SK-N-SH (cell line): ENCODE data around the gene NKD1. TPM values are rescaled to one million over a fixed set of nuclear protein-coding genes. Genes with fewer than 3 reads are reported as not detected.

Source experiments
- CTCF ChIA-PET: fragments of 300-600, 350-600 bp; formaldehyde crosslinking; extraction: SDS; loops from one replicate; lab custom pipeline; 2021; lab: Yijun Ruan, JAX
- POLR2A ChIA-PET: fragments of 350-600 bp; sonication (Branson Sonifier 250); formaldehyde crosslinking; extraction: SDS; loops from one replicate; lab custom pipeline; 2020; ENCODE audit warnings: antibody characterized with exemption, inconsistent platforms; lab: Yijun Ruan, JAX
- DNase-seq: peaks from one replicate; pipeline ENCODE4 v3.0.0; 2012
- H2AFZ ChIP-seq: fragments of 200-600 bp; sonication (generic); 2 replicates; pipeline ENCODE4 v1.8.1; 2016; ENCODE audit warnings: antibody characterized with exemption, mild to moderate bottlenecking, low read depth
- H3F3A ChIP-seq: fragments of 200-600 bp; sonication (generic); replicated peaks from 2 replicates; pipeline ENCODE3; 2016; ENCODE audit warnings: antibody characterized with exemption, mild to moderate bottlenecking; ENCODE audit not compliant: insufficient read depth
- H3K27ac ChIP-seq, 2 experiments: fragments of 200-500 bp in 1 of 2; fragments of 200-600 bp in 1 of 2; sonication (Bioruptor generic) in 1 of 2; sonication (generic), shearing (Covaris generic) in 1 of 2; 2 replicates each; pipeline versions ENCODE4 v1.5.1 to v1.6.1; 2014 to 2016; ENCODE audit warnings: low read depth in 2 of 2, inconsistent platforms in 1 of 2, low read length in 1 of 2, mild to moderate bottlenecking in 1 of 2, mixed read lengths in 1 of 2
- H3K27me3 ChIP-seq: fragments of 200-600 bp; sonication (generic), shearing (Covaris generic); 2 replicates; pipeline ENCODE4 v1.6.1; 2016; ENCODE audit warnings: mixed run types; ENCODE audit not compliant: insufficient read depth
- H3K36me3 ChIP-seq, 2 experiments: fragments of 200-500 bp in 1 of 2; fragments of 200-600 bp in 1 of 2; sonication (Bioruptor generic) in 1 of 2; sonication (generic) in 1 of 2; replicated peaks in 1 of 2; 2 replicates each; pipeline versions ENCODE3 to v1.5.1; 2014 to 2016; ENCODE audit warnings: low read length in 1 of 2, mild to moderate bottlenecking in 1 of 2; ENCODE audit not compliant: insufficient read depth in 2 of 2, control insufficient read depth in 1 of 2
- H3K4me1 ChIP-seq, 2 experiments: fragments of 200-500 bp in 1 of 2; fragments of 200-600 bp in 1 of 2; sonication (Bioruptor generic) in 1 of 2; sonication (generic), shearing (Covaris generic) in 1 of 2; 2 replicates each; pipeline versions ENCODE4 v1.5.1 to v1.6.1; 2014 to 2016; ENCODE audit warnings: low read depth in 1 of 2, low read length in 1 of 2, mixed run types in 1 of 2; ENCODE audit not compliant: insufficient read depth in 2 of 2, control insufficient read depth in 1 of 2
- H3K4me2 ChIP-seq: fragments of 200-600 bp; sonication (generic), shearing (Covaris generic); 2 replicates; pipeline ENCODE4 v1.6.1; 2017; ENCODE audit warnings: mixed run types
- H3K4me3 ChIP-seq, 2 experiments: fragments of 200-500 bp in 1 of 2; fragments of 200-600 bp in 1 of 2; sonication (Bioruptor generic) in 1 of 2; sonication (generic), shearing (Covaris generic) in 1 of 2; 2 replicates each; pipeline versions ENCODE4 v1.5.1 to v1.8.1; 2014 to 2016; ENCODE audit warnings: low read depth in 2 of 2, inconsistent platforms in 1 of 2, low read length in 1 of 2, mild to moderate bottlenecking in 1 of 2, mixed read lengths in 1 of 2, moderate library complexity in 1 of 2
- H3K79me2 ChIP-seq: fragments of 200-600 bp; sonication (generic); 2 replicates; pipeline ENCODE4 v1.8.1; 2017; ENCODE audit warnings: mild to moderate bottlenecking; ENCODE audit not compliant: insufficient read depth
- H3K9ac ChIP-seq: fragments of 200-600 bp; sonication (generic); 2 replicates; pipeline ENCODE4 v1.6.1; 2017; ENCODE audit warnings: mixed run types
- H3K9me2 ChIP-seq: fragments of 200-600 bp; sonication (generic); 2 replicates; pipeline ENCODE4 v1.6.1; 2017; ENCODE audit warnings: mixed run types
- H3K9me3 ChIP-seq: fragments of 200-600 bp; sonication (generic); 2 replicates; pipeline ENCODE4 v1.6.1; 2017; ENCODE audit warnings: mixed run types, mild to moderate bottlenecking, moderate library complexity
- H4K20me1 ChIP-seq: fragments of 200-600 bp; sonication (generic); 2 replicates; pipeline ENCODE4 v1.6.1; 2017; ENCODE audit warnings: mild to moderate bottlenecking, mixed run types; ENCODE audit not compliant: insufficient read depth
- EZH2phosphoT487 ChIP-seq: fragments of 200-600 bp; sonication (generic); IDR thresholded peaks from 2 replicates; pipeline ENCODE4 v1.6.1; 2017; ENCODE audit warnings: low read depth, mixed run types, mild to moderate bottlenecking, antibody characterized with exemption, moderate library complexity, borderline replicate concordance
- GATA2 ChIP-seq: sonication (generic); formaldehyde crosslinking; IDR thresholded peaks from 2 replicates; pipeline ENCODE4 v1.5.0; 2020; ENCODE audit warnings: mild to moderate bottlenecking, missing genetic modification reagents
- MEF2A ChIP-seq: IDR thresholded peaks from 2 replicates; pipeline ENCODE4 v1.4.0; 2012; ENCODE audit warnings: low read depth, borderline replicate concordance
- RXRA ChIP-seq: IDR thresholded peaks from 2 replicates; pipeline ENCODE4 v1.4.0; 2012; ENCODE audit warnings: low read depth, mild to moderate bottlenecking, borderline replicate concordance
- WGBS: methylation state at CpG from one replicate; pipeline ENCODE4 v1.1.6; 2017; ENCODE audit warnings: low lambda C conversion rate; 5-methylcytosine and 5-hydroxymethylcytosine counted together
- polyA plus RNA-seq, 3 experiments: library from polyadenylated mRNA; depleted of rRNA; stranded (reverse); fragments of >200 nt; gene quantifications; 2 replicates each; pipeline ENCODE4 v1.2.3, GENCODE V29; 2012
- TF ChIP-seq, protein P1 (sequence below): IDR thresholded peaks from 2 replicates; pipeline ENCODE4 v1.4.0; 2012; ENCODE audit warnings: low read depth, borderline replicate concordance
- TF ChIP-seq, protein P2 (sequence below): fragments of 150-350 bp; IDR thresholded peaks from 2 replicates; pipeline ENCODE4 v1.6.1; 2016; ENCODE audit warnings: mild to moderate bottlenecking, low read depth, low read length

The NKD1 gene
- polyA plus RNA-seq, 1 of the 3 experiments (the other 2 are of a cell fraction) = 0.02 TPM

DNA sequence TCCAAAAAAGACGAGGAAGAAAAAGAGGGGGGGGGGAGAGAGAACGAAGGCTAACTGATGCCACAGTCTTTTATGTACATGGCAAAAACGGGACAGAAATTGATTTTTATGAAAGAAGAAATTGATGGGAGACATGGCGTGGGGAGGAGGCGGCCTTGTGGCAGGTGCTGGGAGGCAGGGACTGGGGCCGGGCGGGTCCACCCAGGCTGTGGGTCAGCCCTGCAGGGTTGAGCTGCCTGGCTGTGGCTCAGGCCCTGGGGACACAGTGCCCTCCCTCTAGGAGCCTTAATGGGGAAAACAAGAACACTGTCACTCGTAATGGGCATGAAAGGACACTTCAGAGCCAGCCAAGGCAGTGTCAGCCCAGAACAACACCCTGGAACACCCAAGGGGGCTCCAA, 98.1 kb downstream of the NKD1 start (continued):
- TF ChIP-seq, protein P1, sequence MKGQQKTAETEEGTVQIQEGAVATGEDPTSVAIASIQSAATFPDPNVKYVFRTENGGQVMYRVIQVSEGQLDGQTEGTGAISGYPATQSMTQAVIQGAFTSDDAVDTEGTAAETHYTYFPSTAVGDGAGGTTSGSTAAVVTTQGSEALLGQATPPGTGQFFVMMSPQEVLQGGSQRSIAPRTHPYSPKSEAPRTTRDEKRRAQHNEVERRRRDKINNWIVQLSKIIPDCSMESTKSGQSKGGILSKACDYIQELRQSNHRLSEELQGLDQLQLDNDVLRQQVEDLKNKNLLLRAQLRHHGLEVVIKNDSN = no peak
- no peak for TF ChIP-seq RXRA
- TF ChIP-seq EZH2phosphoT487 = no peak

DNA sequence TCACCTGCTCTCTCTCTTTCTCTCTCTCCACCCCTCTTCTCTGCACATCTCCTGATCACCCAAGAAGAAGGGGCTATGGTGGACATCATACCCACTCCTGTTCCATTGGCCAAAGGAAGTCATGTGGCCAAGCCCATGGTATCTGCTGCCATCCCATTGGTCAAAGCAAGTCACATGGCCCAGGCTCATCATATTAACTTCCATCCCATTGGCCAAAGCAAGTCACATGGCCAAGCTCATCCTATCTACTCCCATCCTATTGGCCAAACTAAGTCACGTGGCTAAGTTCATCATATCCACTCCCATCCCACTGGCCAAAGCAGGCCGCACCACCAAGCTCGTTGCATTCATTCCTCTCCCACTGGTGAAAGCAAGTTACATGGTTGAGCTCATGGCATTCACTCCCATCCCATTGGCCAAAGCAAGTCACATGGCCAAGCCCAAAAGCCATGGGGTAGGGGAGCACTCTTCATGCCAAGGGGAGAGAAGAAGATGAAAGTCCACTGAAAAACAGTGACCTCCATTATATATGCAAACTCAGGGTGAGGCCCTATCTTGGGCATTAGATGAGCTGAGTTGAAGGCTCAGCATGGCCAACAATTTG, 103.7 kb downstream of the NKD1 start:
- Histone ChIP-seq H3F3A (no peaks in the 10 kb centered on the region), H3K36me3 (no peaks in the 10 kb centered on the region), H3K4me3 (no peak overlapping the region), H2AFZ (no peak overlapping the region), H4K20me1 (no peaks in the 10 kb centered on the region), H3K4me2 (no peak overlapping the region), H3K9me2 (no peaks in the 10 kb centered on the region), H3K4me1 (peaks cover 0 to 7% of the 10 kb centered on the region in 2 experiments; a peak in 1 of 4 replicates), H3K79me2 (no peaks in the 10 kb centered on the region), H3K9me3 (no peaks in the 10 kb centered on the region), H3K27me3 (no peaks in the 10 kb centered on the region), H3K27ac (no peak overlapping the region), H3K9ac (no peak overlapping the region)
- 66% methylated on average over 3 of the region's 3 CpGs for WGBS
- DNase-seq = no peak
- TF ChIP-seq MEF2A = no peak
- TF ChIP-seq, protein P1 = peak; percentile 25; the same call in 1 of the 2 replicates
- TF ChIP-seq, protein P2, sequence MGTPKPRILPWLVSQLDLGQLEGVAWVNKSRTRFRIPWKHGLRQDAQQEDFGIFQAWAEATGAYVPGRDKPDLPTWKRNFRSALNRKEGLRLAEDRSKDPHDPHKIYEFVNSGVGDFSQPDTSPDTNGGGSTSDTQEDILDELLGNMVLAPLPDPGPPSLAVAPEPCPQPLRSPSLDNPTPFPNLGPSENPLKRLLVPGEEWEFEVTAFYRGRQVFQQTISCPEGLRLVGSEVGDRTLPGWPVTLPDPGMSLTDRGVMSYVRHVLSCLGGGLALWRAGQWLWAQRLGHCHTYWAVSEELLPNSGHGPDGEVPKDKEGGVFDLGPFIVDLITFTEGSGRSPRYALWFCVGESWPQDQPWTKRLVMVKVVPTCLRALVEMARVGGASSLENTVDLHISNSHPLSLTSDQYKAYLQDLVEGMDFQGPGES = no peak
- POLR2A ChIA-PET = no interaction called here
- CTCF ChIA-PET = interaction anchor here (1.4 to 10.0 kb wide), 3 partner anchors 13 to 277 kb away, joined by 3 to 103 read pairs (median 9); no protein-coding TSS in a partner anchor

DNA sequence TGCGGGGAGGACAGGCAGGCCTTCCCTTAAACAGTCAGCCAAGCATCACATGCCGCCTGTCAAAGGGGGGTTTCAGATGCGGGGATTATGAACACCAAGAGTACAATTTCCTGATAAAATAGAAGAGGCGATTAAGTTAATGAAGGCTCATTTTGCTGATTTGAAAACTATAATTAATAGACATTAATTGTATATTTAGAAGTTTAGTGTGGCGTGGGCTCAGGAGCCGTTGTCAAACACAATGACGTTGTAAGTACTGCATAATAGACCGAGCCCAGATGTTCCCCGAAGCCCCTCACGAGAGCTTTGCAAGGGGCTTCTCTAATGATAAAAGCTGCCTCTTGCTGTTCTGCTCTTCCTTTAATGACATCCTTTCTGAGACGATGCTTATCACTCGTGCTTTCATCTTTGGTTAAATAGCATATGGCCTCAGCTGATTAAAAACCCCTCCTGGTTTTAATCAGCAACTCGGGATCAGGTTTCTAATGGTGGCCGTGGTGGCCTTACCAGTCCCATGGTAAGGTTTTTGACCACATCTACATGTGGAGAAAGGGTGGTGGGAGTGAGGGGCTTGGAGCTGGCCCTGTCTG, 104.7 kb downstream of the NKD1 start:
- peak; percentile 51 for DNase-seq
- 41% methylated on average over 14 of the region's 14 CpGs for WGBS
- CTCF ChIA-PET = interaction anchor here (0.7 to 10.0 kb wide), 4 partner anchors 10 to 298 kb away, joined by 3 to 103 read pairs (median 7); no protein-coding TSS in a partner anchor

More for the DNA sequence above, 104.7 kb downstream of the NKD1 start:
- no peak overlapping the region for H3K4me3 ChIP-seq
- H3K27me3 ChIP-seq = no peaks in the 10 kb centered on the region
- H2AFZ ChIP-seq = no peak overlapping the region
- H3K4me2 ChIP-seq = no peak overlapping the region
- H3F3A ChIP-seq = no peaks in the 10 kb centered on the region
- TF ChIP-seq MEF2A = no peak
- peak; percentile 32 for TF ChIP-seq GATA2
- H3K9me2 ChIP-seq = no peaks in the 10 kb centered on the region
- peaks cover 0 to 7% of the 10 kb centered on the region in 2 experiments; a peak in 1 of 4 replicates for H3K4me1 ChIP-seq
- POLR2A ChIA-PET = no interaction called here
- H3K27ac ChIP-seq = no peak overlapping the region
- H4K20me1 ChIP-seq = no peaks in the 10 kb centered on the region
- no peak overlapping the region for H3K9ac ChIP-seq
- H3K36me3 ChIP-seq = no peaks in the 10 kb centered on the region
- no peaks in the 10 kb centered on the region for H3K79me2 ChIP-seq
- H3K9me3 ChIP-seq = no peaks in the 10 kb centered on the region
